PC-3 (cell line): ENCODE data around the gene EIF2B5. TPM values are rescaled to one million over a fixed set of nuclear protein-coding genes. Genes with fewer than 3 reads are reported as not detected.
A peak's percentile ranks its signal among the peaks of the same experiment; 100 is the strongest.

Source experiments
- ATAC-seq: fragments of 200-7000 bp; cut with Tn5 transposase; 2 replicates; pipeline ENCODE4 v1.9.1; 2020; ENCODE audit warnings: mild to moderate bottlenecking, moderate library complexity
- BruUV-seq: library from RNA; stranded (reverse); fragments of 400-500 nt; replicated peaks from 2 replicates; lab custom pipeline; 2021; lab: Mats Ljungman, UMichigan
- CTCF ChIA-PET: fragments of 300-600 bp; sonication (Branson Sonifier 250); formaldehyde crosslinking; loops from one replicate; lab custom pipeline; 2022; ENCODE audit warnings: antibody characterized with exemption; lab: Charles Lee
- POLR2A ChIA-PET: fragments of 300-600 bp; sonication (Branson Sonifier 250); formaldehyde crosslinking; loops from one replicate; lab custom pipeline; 2022; ENCODE audit warnings: antibody characterized with exemption; ENCODE audit not compliant: unreplicated experiment; lab: Charles Lee
- DNase-seq: peaks from one replicate; pipeline ENCODE4 v3.0.0-alpha.2; 2015
- H2AFZ ChIP-seq: fragments of 300-600 bp; sonication (generic); 2 replicates; pipeline ENCODE4 v1.6.0; 2016; ENCODE audit warnings: antibody characterized with exemption, low read length
- H3F3A ChIP-seq: fragments of 300-600 bp; sonication (generic); one replicate; pipeline ENCODE4 v1.6.0; 2017; ENCODE audit warnings: antibody characterized with exemption, low read length, control low read depth, mild to moderate bottlenecking; ENCODE audit not compliant: unreplicated experiment
- H3K27ac ChIP-seq: fragments of 300-600 bp; sonication (generic); 2 replicates; pipeline ENCODE4 v1.5.1; 2016; ENCODE audit warnings: mild to moderate bottlenecking, low read length
- H3K27me3 ChIP-seq: fragments of 300-600 bp; sonication (generic); 2 replicates; pipeline ENCODE4 v1.6.1; 2016; ENCODE audit warnings: low read length, mixed read lengths
- H3K36me3 ChIP-seq: fragments of 300-600 bp; sonication (generic); 2 replicates; pipeline ENCODE4 v1.6.1; 2016; ENCODE audit warnings: low read depth, mixed run types, low read length, mixed read lengths
- H3K4me1 ChIP-seq: fragments of 300-600 bp; sonication (generic); 2 replicates; pipeline ENCODE4 v1.5.1; 2016; ENCODE audit warnings: low read length; ENCODE audit not compliant: insufficient read depth
- H3K4me2 ChIP-seq: fragments of 300-600 bp; sonication (generic); 2 replicates; pipeline ENCODE4 v1.6.0; 2016; ENCODE audit warnings: low read length
- H3K4me3 ChIP-seq: fragments of 300-600 bp; sonication (generic); 2 replicates; pipeline ENCODE4 v1.5.1; 2016; ENCODE audit warnings: mild to moderate bottlenecking, low read length, mixed read lengths
- H3K79me2 ChIP-seq: fragments of 300-600 bp; sonication (generic); 2 replicates; pipeline ENCODE4 v1.6.1; 2017; ENCODE audit warnings: low read length, mixed read lengths
- H3K9ac ChIP-seq: fragments of 300-600 bp; sonication (generic); 2 replicates; pipeline ENCODE4 v1.6.0; 2016; ENCODE audit warnings: mild to moderate bottlenecking, low read length
- H3K9me2 ChIP-seq: fragments of 300-600 bp; sonication (generic); replicated peaks from 2 replicates; pipeline ENCODE4 v1.6.1; 2016; ENCODE audit warnings: mixed run types, low read length, mixed read lengths
- H3K9me3 ChIP-seq: fragments of 300-600 bp; sonication (generic); 2 replicates; pipeline ENCODE4 v1.6.1; 2016; ENCODE audit warnings: low read length, mixed read lengths
- H4K20me1 ChIP-seq: fragments of 300-600 bp; sonication (generic); 2 replicates; pipeline ENCODE4 v1.6.1; 2016; ENCODE audit warnings: low read length, mixed read lengths
- EZH2 ChIP-seq: fragments of 300-600 bp; sonication (generic); IDR thresholded peaks from one replicate; pipeline ENCODE4 v1.6.1; 2017; ENCODE audit warnings: antibody characterized with exemption, mild to moderate bottlenecking, low read length; ENCODE audit not compliant: unreplicated experiment
- EZH2phosphoT487 ChIP-seq: fragments of 300-600 bp; sonication (generic); IDR thresholded peaks from 2 replicates; pipeline ENCODE4 v1.6.1; 2018; ENCODE audit warnings: mild to moderate bottlenecking, antibody characterized with exemption, low read length, borderline replicate concordance
- intact Hi-C: fragments of 100-400 bp; cut with micrococcal nuclease; formaldehyde crosslinking; loops from 2 replicates; pipeline ENCODE4 v1.9.0; 2023
- total RNA-seq: library from RNA; depleted of rRNA; stranded (reverse); fragments of >200 nt; gene quantifications from 2 replicates; pipeline ENCODE4 v1.2.3, GENCODE V29; 2014
- TF ChIP-seq, protein P1 (sequence below): fragments of 300-600 bp; sonication (generic); conservative IDR thresholded peaks from 2 replicates; pipeline ENCODE4 v1.5.1; 2017; ENCODE audit warnings: antibody characterized with exemption, low read depth, mild to moderate bottlenecking, low read length

Gene EIF2B5
- total RNA-seq, 1 experiment from 2014 or later, result 51.3 TPM

- H3K4me3 ChIP-seq, result no peak overlapping the region
- peaks cover 7% of the 10 kb centered on the region for H3F3A ChIP-seq
- no peak for TF ChIP-seq EZH2phosphoT487
- TF ChIP-seq EZH2, result no peak
- TF ChIP-seq, protein P1, sequence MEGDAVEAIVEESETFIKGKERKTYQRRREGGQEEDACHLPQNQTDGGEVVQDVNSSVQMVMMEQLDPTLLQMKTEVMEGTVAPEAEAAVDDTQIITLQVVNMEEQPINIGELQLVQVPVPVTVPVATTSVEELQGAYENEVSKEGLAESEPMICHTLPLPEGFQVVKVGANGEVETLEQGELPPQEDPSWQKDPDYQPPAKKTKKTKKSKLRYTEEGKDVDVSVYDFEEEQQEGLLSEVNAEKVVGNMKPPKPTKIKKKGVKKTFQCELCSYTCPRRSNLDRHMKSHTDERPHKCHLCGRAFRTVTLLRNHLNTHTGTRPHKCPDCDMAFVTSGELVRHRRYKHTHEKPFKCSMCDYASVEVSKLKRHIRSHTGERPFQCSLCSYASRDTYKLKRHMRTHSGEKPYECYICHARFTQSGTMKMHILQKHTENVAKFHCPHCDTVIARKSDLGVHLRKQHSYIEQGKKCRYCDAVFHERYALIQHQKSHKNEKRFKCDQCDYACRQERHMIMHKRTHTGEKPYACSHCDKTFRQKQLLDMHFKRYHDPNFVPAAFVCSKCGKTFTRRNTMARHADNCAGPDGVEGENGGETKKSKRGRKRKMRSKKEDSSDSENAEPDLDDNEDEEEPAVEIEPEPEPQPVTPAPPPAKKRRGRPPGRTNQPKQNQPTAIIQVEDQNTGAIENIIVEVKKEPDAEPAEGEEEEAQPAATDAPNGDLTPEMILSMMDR, result no peak
- H3K36me3 ChIP-seq, result peaks cover 68% of the 10 kb centered on the region
- BruUV-seq, result no TSS peak
- H3K4me2 ChIP-seq, result peak overlapping the region; percentile 67; the same call in 1 of the 2 replicates
- H3K9me3 ChIP-seq, result no peaks in the 10 kb centered on the region
- peaks cover 37% of the 10 kb centered on the region for H3K79me2 ChIP-seq
- no peak for ATAC-seq
- no peaks in the 10 kb centered on the region for H3K27me3 ChIP-seq
- H2AFZ ChIP-seq, result no peak overlapping the region
- POLR2A ChIA-PET, result no interaction called here
- no peaks in the 10 kb centered on the region for H3K9me2 ChIP-seq
- DNase-seq, result no peak
- intact Hi-C loops, result loop anchor here (5.0 kb wide), 2 partner anchors 37 to 48 kb away; no protein-coding TSS in a partner anchor
- peaks cover 17% of the 10 kb centered on the region for H3K4me1 ChIP-seq
- peak overlapping the region; percentile 78 for H3K27ac ChIP-seq
- H3K9ac ChIP-seq, result peak overlapping the region; percentile 74
- CTCF ChIA-PET, result interaction anchor here (0.6 kb wide), 1 partner anchor 289 kb away, joined by 5 read pairs; no protein-coding TSS in a partner anchor
- peaks cover 14% of the 10 kb centered on the region for H4K20me1 ChIP-seq
These were observed 49.5 kb downstream of the EIF2B5 start for GRCh38 chr3:184184546-184185230.

DNA sequence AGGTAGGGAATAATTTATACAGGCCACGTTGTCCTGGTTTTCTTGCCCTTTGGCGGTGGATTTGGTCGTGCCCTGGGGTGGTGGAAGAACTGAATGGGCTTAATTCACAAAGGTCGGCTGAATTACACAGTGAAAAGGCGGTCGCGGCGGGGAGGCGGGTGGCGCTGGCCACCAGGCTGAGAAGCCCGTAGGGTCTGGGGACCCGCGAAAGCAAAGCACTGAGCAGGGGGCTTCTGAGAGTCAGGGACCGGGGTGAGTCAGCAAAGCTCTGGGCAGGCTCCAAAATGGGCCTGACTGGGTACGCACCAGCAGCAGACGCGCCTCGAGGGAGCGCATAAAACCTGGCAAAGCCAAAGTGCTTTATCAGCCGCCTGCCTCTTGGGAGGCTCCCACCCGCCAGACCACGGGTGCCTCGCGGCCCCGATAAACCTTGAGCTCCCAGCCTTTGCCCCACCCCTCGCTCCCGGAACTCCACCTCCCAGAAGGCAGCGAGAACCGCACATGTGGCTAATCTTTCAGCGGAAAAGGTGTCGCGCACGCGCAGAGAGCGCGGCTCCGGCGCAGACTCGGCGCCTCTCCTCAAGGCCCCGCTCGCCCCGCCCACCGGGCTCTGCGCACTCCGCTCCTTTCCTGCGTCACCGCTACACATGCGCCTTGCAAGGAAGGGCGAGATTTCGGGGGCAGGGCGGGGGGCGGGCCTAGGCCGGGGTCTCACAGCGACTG lies 50.5 kb downstream of the EIF2B5 start:
- Histone ChIP-seq H3K9ac (peak overlapping the region; percentile 90), H3K4me3 (peak overlapping the region; percentile 97), H3K4me2 (peak overlapping the region; percentile 93), H3K27ac (peak overlapping the region; percentile 78), H3K36me3 (peaks cover 68% of the 10 kb centered on the region), H3K79me2 (peaks cover 40% of the 10 kb centered on the region), H3F3A (peaks cover 7% of the 10 kb centered on the region), H3K27me3 (no peaks in the 10 kb centered on the region), H3K9me2 (no peaks in the 10 kb centered on the region), H2AFZ (peak overlapping the region; percentile 68), H3K4me1 (peaks cover 17% of the 10 kb centered on the region), H3K9me3 (no peaks in the 10 kb centered on the region), H4K20me1 (peaks cover 14% of the 10 kb centered on the region)
- intact Hi-C loops, result loop anchor here (2.0 to 5.0 kb wide), 3 partner anchors 38 to 63 kb away; partner anchors contain the start of genes ALG3 and EEF1AKMT4
- POLR2A ChIA-PET, result interaction anchor here (0.6 kb wide), 1 partner anchor 37 kb away, joined by 3 read pairs; no protein-coding TSS in a partner anchor
- ATAC-seq, result peak; percentile 94
- DNase-seq, result peak; percentile 99
- TF ChIP-seq, protein P1, result no peak
- no peak for TF ChIP-seq EZH2phosphoT487
- no peak for TF ChIP-seq EZH2
- CTCF ChIA-PET, result interaction anchor here (0.6 kb wide), 1 partner anchor 290 kb away, joined by 5 read pairs; no protein-coding TSS in a partner anchor
- BruUV-seq, result TSS peak; percentile 93
